LNCaP clone FGC (cell line): ENCODE data around the gene TFCP2L1.
A peak's percentile ranks its signal among the peaks of the same experiment; 100 is the strongest.

ENCODE experiments used
- DNase-seq: peaks from one replicate; pipeline ENCODE4 v3.0.0-alpha.2; 2011; ENCODE audit warnings: low read depth
- H3K4me3 ChIP-seq: 2 replicates; pipeline ENCODE4 v1.5.1; 2011; ENCODE audit warnings: mild to moderate bottlenecking, low read depth, low read length, control low read depth
- CTCF ChIP-seq: IDR thresholded peaks from 2 replicates; pipeline ENCODE4 v1.5.1; 2012; ENCODE audit warnings: mild to moderate bottlenecking; ENCODE audit not compliant: control insufficient read depth, insufficient read depth; ENCODE audit errors: extremely low read depth

The TFCP2L1 gene

GRCh38 chr2:121287956-121288355, 3.0 kb upstream of the TFCP2L1 start:
- no peak for DNase-seq
- TF ChIP-seq CTCF = no peak
- H3K4me3 ChIP-seq = no peak overlapping the region

GRCh38 chr2:121287146-121287798, 2.3 kb upstream of the TFCP2L1 start:
- no peak for DNase-seq
- TF ChIP-seq CTCF = no peak
- H3K4me3 ChIP-seq = no peak overlapping the region

- no peak for DNase-seq
- no peak for TF ChIP-seq CTCF
- no peak overlapping the region for H3K4me3 ChIP-seq
These were observed 1.5 kb upstream of the TFCP2L1 start for GRCh38 chr2:121286506-121286905.

- no peak for TF ChIP-seq CTCF
- DNase-seq = no peak
- H3K4me3 ChIP-seq = no peak overlapping the region
These were observed 924 bp upstream of the TFCP2L1 start for GRCh38 chr2:121285926-121286325.

GRCh38 chr2:121283670-121284462, 1.1 kb downstream of the TFCP2L1 start:
- DNase-seq = no peak
- no peak overlapping the region for H3K4me3 ChIP-seq

GRCh38 chr2:121282800-121283385, 2.1 kb downstream of the TFCP2L1 start:
- H3K4me3 ChIP-seq = no peak overlapping the region
- TF ChIP-seq CTCF = no peak
- DNase-seq = peak; percentile 44

More at GRCh38 chr2:121283670-121284462, 1.1 kb downstream of the TFCP2L1 start:
- TF ChIP-seq CTCF = no peak

GRCh38 chr2:121281694-121282093, 3.3 kb downstream of the TFCP2L1 start:
- no peak for TF ChIP-seq CTCF
- no peak for DNase-seq
- no peak overlapping the region for H3K4me3 ChIP-seq
